Adrenal gland (tissue), 5 donors: ENCODE data around the gene HSD11B2.

ENCODE experiments used
- CTCF ChIP-seq, 6 experiments: fragments of 450-650 bp in 4 of 6; fragments of 200-600 bp in 2 of 6; sonication (generic) in 1 of 6; IDR thresholded peaks; 1 replicate in 5 of 6; 2 replicates in 1 of 6; pipeline versions ENCODE4 v1.5.1 to v1.8.0; 2016 to 2021; ENCODE audit warnings: antibody characterized with exemption in 6 of 6, mild to moderate bottlenecking in 2 of 6, moderate library complexity in 1 of 6
- POLR2A ChIP-seq, 2 donors: fragments of 450-650 bp; IDR thresholded peaks; one replicate each; pipeline ENCODE4 v1.6.1; 2017; ENCODE audit warnings: antibody characterized with exemption in 2 of 2, mild to moderate bottlenecking in 2 of 2, moderate library complexity in 1 of 2
- donor health status: DM: no; HTN: no; CAD: no.

GRCh38 chr16:67454852-67455251, 23.9 kb downstream of the HSD11B2 start:
- TF ChIP-seq CTCF (IDR thresholded peaks at IDR 0.05) (no peak), POLR2A (IDR thresholded peaks at IDR 0.05) (no peak)
